ENCODE data around the gene CHMP4B.

DNA sequence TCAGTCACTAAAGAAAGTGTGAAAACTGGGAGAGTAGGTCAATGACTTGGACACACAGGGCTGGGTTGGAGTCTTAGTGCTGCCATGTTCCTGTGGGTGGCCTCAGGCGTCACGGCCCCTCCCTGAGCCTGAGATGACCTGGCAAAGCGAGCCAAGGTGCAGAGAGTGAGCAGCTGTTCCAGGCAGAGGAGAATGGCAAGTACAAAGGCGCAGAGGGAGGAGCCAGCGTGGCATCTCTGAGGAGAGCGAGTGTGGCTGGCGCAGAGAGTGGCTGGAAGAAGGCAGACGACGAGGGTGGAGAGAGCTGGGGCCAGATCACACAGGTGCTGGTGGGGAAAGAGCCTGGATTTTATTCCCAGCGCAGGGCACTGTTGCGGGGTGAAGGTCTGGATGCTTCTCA, 20.6 kb upstream of the CHMP4B start:
- TF ChIP-seq EZH2 (optimal IDR thresholded peaks at IDR 0.05; ENCODE audit: low read depth, low read length) (no peak), EZH2phosphoT487 (IDR thresholded peaks at IDR 0.05; ENCODE audit: low read length) (no peak)
- TF ChIP-seq, protein P1, sequence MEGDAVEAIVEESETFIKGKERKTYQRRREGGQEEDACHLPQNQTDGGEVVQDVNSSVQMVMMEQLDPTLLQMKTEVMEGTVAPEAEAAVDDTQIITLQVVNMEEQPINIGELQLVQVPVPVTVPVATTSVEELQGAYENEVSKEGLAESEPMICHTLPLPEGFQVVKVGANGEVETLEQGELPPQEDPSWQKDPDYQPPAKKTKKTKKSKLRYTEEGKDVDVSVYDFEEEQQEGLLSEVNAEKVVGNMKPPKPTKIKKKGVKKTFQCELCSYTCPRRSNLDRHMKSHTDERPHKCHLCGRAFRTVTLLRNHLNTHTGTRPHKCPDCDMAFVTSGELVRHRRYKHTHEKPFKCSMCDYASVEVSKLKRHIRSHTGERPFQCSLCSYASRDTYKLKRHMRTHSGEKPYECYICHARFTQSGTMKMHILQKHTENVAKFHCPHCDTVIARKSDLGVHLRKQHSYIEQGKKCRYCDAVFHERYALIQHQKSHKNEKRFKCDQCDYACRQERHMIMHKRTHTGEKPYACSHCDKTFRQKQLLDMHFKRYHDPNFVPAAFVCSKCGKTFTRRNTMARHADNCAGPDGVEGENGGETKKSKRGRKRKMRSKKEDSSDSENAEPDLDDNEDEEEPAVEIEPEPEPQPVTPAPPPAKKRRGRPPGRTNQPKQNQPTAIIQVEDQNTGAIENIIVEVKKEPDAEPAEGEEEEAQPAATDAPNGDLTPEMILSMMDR (IDR thresholded peaks at IDR 0.05; ENCODE audit: low read length) = no peak
